A549 (cell line): ENCODE data around the gene SMIM36. TPM values are rescaled to one million over a fixed set of nuclear protein-coding genes. Genes with fewer than 3 reads are reported as not detected.
"Not testable (repeated sequence)": the region's sequence is repeated elsewhere in the genome, so short reads cannot be mapped to it uniquely, and the experiment has no call there.

Source experiments
- ATAC-seq, 2 experiments: fragments of 200-7000 bp in 1 of 2; fragments of >200 bp in 1 of 2; cut with Nextera tagmentation in 1 of 2; cut with Tn5 transposase in 1 of 2; 3 replicates each; pipeline versions ENCODE4 v1.8.0 to v1.9.1; 2018 to 2020; ENCODE audit warnings: mild to moderate bottlenecking in 1 of 2, moderate library complexity in 1 of 2
- CTCF ChIA-PET: fragments of 300-600 bp; sonication (Branson Sonifier 250); formaldehyde crosslinking; extraction: SDS; loops from one replicate; lab custom pipeline; 2021; ENCODE audit warnings: antibody characterized with exemption, inconsistent platforms; lab: Yijun Ruan, JAX
- POLR2A ChIA-PET: fragments of 350-600 bp; formaldehyde crosslinking; extraction: SDS; loops from one replicate; lab custom pipeline; 2021; ENCODE audit warnings: antibody characterized with exemption, inconsistent platforms; lab: Yijun Ruan, JAX
- DNase-seq, 2 experiments: peaks; one replicate each; pipeline versions ENCODE4 v3.0.0 to v3.0.0-alpha.2; 2011 to 2016; ENCODE audit warnings: low read depth in 1 of 2, low spot score in 1 of 2
- FAIRE-seq: peaks from 2 replicates; lab custom pipeline; 2011; peaks lifted over from hg19 to GRCh38; lab: Jason Lieb, UNC
- H3K27ac ChIP-seq, 2 experiments: fragments of >200 bp; sonication (Bioruptor Twin); formaldehyde crosslinking; 3 replicates each; pipeline ENCODE4 v1.5.1; 2016 to 2017
- H3K4me1 ChIP-seq: fragments of >200 bp; sonication (Bioruptor Twin); formaldehyde crosslinking; 3 replicates; pipeline ENCODE4 v1.6.1; 2016
- H3K4me2 ChIP-seq: fragments of >200 bp; sonication (Bioruptor Twin); formaldehyde crosslinking; 3 replicates; pipeline ENCODE4 v1.6.1; 2016
- H3K4me3 ChIP-seq: fragments of >200 bp; sonication (Bioruptor Twin); formaldehyde crosslinking; 3 replicates; pipeline ENCODE4 v1.5.1; 2016
- H3K9me3 ChIP-seq: fragments of >200 bp; sonication (Bioruptor Twin); formaldehyde crosslinking; 3 replicates; pipeline ENCODE4 v1.6.1; 2016
- CHD4 ChIP-seq: fragments of 200-600 bp; sonication (generic); IDR thresholded peaks from 2 replicates; pipeline ENCODE4 v1.6.1; 2016; ENCODE audit warnings: antibody characterized with exemption, mild to moderate bottlenecking, borderline replicate concordance
- HDAC2 ChIP-seq: fragments of 200-600 bp; sonication (generic); IDR thresholded peaks from 2 replicates; pipeline ENCODE4 v1.6.1; 2016
- HEYL ChIP-seq: fragments of 250-450 bp; sonication (Bioruptor Pico); IDR thresholded peaks from 2 replicates; pipeline ENCODE4 v1.8.0; 2021; ENCODE audit warnings: mild to moderate bottlenecking, moderate library complexity
- HOXB5 ChIP-seq: fragments of 250-450 bp; sonication (Bioruptor Pico); IDR thresholded peaks from 2 replicates; pipeline ENCODE4 v1.5.0; 2020; ENCODE audit warnings: mild to moderate bottlenecking, moderate library complexity
- JUNB ChIP-seq: fragments of >200 bp; sonication (Bioruptor Twin); formaldehyde crosslinking; IDR thresholded peaks from 2 replicates; pipeline ENCODE4 v1.6.1; 2016
- NFE2L2 ChIP-seq: fragments of 150-350 bp; conservative IDR thresholded peaks from 2 replicates; pipeline ENCODE4 v1.6.1; 2014; ENCODE audit warnings: low read length
- NPAS2 ChIP-seq: fragments of 250-450 bp; sonication (Bioruptor Pico); IDR thresholded peaks from 2 replicates; pipeline ENCODE4 v1.8.0; 2022; ENCODE audit warnings: mild to moderate bottlenecking, moderate library complexity, borderline replicate concordance
- SMC3 ChIP-seq: fragments of >200 bp; sonication (Bioruptor Twin); formaldehyde crosslinking; IDR thresholded peaks from 3 replicates; pipeline ENCODE4 v1.6.1; 2018; ENCODE audit warnings: inconsistent platforms
- TP53 ChIP-seq: fragments of 250-450 bp; sonication (Bioruptor Pico); IDR thresholded peaks from 2 replicates; pipeline ENCODE4 v1.5.0; 2021; ENCODE audit warnings: mild to moderate bottlenecking, moderate library complexity
- ZC3H11A ChIP-seq: fragments of 450-650 bp; IDR thresholded peaks from 2 replicates; pipeline ENCODE4 v1.6.1; 2014; ENCODE audit warnings: antibody characterized with exemption, mild to moderate bottlenecking
- ZNF302 ChIP-seq: fragments of 250-450 bp; sonication (Bioruptor Pico); IDR thresholded peaks from 2 replicates; pipeline ENCODE4 v1.9.0; 2021; ENCODE audit warnings: inconsistent platforms, mild to moderate bottlenecking, moderate library complexity
- ZSCAN20 ChIP-seq: fragments of 250-450 bp; sonication (Bioruptor Pico); IDR thresholded peaks from 2 replicates; pipeline ENCODE4 v1.8.0; 2022; ENCODE audit warnings: mild to moderate bottlenecking, moderate library complexity
- WGBS: methylation state at CpG from one replicate; pipeline ENCODE4 v1.1.6; 2017; ENCODE audit errors: missing lambda C conversion rate; 5-methylcytosine and 5-hydroxymethylcytosine counted together
- polyA plus RNA-seq, 4 experiments: library from polyadenylated mRNA; depleted of rRNA in 3 of 4; stranded (reverse); fragments of >200 nt; fragmentation: RNase III in 1 of 4; extraction: RNeasy Plus Mini Kit Qiagen cat#74134 plus additional on column Dnase treatment in 1 of 4; gene quantifications; 2 replicates in 3 of 4; 3 replicates in 1 of 4; pipeline ENCODE4 v1.2.3, GENCODE V29; 2011 to 2017
- TF ChIP-seq, protein P1 (sequence below): fragments of 150-350 bp; IDR thresholded peaks from 2 replicates; pipeline ENCODE4 v1.6.1; 2014; ENCODE audit warnings: low read depth, mild to moderate bottlenecking, low read length
- TF ChIP-seq, protein P2 (sequence below): fragments of >200 bp; sonication (Bioruptor Twin); formaldehyde crosslinking; IDR thresholded peaks from 3 replicates; pipeline ENCODE4 v1.6.1; 2016
- TF ChIP-seq, protein P3 (sequence below): fragments of 250-450 bp; sonication (Bioruptor Pico); IDR thresholded peaks from 2 replicates; pipeline ENCODE4 v1.5.0; 2020; ENCODE audit warnings: low read depth, mild to moderate bottlenecking, moderate library complexity

SMIM36 gene
- polyA plus RNA-seq, 2 of the 4 experiments (the other 2 are of a cell fraction): not detected

DNA sequence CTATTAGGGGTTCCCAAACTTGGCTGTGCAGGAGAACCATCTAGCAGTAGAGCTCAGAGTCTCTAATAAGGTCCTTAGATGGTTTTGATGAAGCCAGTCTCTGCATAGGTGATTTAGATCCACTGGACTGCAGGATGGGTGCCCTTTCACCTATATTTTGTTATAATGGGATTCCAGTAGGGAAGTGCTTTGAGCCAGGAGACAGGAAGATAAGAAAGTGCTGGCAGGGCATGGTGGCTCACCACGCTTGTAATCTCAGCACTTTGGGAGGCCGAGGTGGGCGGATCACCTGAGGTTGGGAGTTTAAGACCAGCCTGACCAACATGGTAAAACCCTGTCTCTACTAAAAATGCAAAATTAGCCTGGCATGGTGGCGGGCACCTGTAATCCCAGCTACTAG, 45.5 kb downstream of the SMIM36 start:
- H3K4me3 ChIP-seq, H3K9me3 ChIP-seq, H3K4me2 ChIP-seq, FAIRE-seq, ATAC-seq, DNase-seq: not testable (repeated sequence)
- Histone ChIP-seq H3K27ac (0 out of 6 replicates have a peak overlapping the region, but pooled peaks of 1 of the 2 experiments have one; percentile 14), H3K4me1 (peaks cover 10% of the 10 kb centered on the region)
- CTCF ChIA-PET: interaction anchor here (0.7 to 1.5 kb wide), 4 partner anchors 11 to 61 kb away, joined by 4 to 5 read pairs (median 4); no protein-coding TSS in a partner anchor
- WGBS: 93% methylated on average over 4 of the region's 4 CpGs
- POLR2A ChIA-PET: interaction anchor here (0.6 kb wide), 2 partner anchors 9 to 123 kb away, joined by 4 read pairs; no protein-coding TSS in a partner anchor

DNA sequence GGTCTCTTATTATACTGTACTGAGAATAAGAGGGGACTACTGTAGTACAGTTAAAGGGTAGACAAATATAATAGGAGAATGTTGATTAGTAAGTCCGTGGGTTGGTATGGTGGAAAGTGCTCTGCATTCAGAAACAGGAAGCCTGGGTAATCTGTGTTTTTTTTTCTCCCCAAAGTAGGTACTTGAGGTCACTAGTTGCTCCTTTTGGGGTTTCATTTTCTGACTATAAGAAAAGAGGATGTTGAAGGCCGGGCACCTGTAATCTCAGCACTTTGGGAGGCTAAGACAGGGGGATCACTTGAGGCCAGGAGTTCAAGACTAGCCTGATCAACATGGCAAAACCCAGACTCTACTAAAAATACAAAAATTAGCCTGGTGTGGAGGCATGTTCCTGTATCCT, 47.7 kb downstream of the SMIM36 start:
- TF ChIP-seq, protein P1, sequence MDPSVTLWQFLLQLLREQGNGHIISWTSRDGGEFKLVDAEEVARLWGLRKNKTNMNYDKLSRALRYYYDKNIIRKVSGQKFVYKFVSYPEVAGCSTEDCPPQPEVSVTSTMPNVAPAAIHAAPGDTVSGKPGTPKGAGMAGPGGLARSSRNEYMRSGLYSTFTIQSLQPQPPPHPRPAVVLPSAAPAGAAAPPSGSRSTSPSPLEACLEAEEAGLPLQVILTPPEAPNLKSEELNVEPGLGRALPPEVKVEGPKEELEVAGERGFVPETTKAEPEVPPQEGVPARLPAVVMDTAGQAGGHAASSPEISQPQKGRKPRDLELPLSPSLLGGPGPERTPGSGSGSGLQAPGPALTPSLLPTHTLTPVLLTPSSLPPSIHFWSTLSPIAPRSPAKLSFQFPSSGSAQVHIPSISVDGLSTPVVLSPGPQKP: no peak
- TF ChIP-seq, protein P2, sequence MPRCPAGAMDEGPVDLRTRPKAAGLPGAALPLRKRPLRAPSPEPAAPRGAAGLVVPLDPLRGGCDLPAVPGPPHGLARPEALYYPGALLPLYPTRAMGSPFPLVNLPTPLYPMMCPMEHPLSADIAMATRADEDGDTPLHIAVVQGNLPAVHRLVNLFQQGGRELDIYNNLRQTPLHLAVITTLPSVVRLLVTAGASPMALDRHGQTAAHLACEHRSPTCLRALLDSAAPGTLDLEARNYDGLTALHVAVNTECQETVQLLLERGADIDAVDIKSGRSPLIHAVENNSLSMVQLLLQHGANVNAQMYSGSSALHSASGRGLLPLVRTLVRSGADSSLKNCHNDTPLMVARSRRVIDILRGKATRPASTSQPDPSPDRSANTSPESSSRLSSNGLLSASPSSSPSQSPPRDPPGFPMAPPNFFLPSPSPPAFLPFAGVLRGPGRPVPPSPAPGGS: no peak
- TF ChIP-seq ZSCAN20 (CRISPR knock-in tag): no peak
- TF ChIP-seq, protein P3, sequence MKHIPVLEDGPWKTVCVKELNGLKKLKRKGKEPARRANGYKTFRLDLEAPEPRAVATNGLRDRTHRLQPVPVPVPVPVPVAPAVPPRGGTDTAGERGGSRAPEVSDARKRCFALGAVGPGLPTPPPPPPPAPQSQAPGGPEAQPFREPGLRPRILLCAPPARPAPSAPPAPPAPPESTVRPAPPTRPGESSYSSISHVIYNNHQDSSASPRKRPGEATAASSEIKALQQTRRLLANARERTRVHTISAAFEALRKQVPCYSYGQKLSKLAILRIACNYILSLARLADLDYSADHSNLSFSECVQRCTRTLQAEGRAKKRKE (CRISPR knock-in tag): no peak
- no peak for TF ChIP-seq NPAS2 (CRISPR knock-in tag)
- TF ChIP-seq HOXB5 (CRISPR knock-in tag): no peak
- TF ChIP-seq ZC3H11A: no peak
- TF ChIP-seq NFE2L2: no peak
- no peak for TF ChIP-seq HDAC2
- TF ChIP-seq JUNB: no peak
- no peak for TF ChIP-seq ZNF302 (CRISPR knock-in tag)
- no peak for TF ChIP-seq SMC3
- no peak for TF ChIP-seq CHD4
- TF ChIP-seq HEYL (CRISPR knock-in tag): no peak
- TF ChIP-seq TP53 (CRISPR knock-in tag): no peak
- no peak for DNase-seq
- ChIA-PET POLR2A (no interaction called here), CTCF (interaction anchor here (1.2 to 1.9 kb wide), 8 partner anchors 18 to 470 kb away, joined by 3 to 5 read pairs (median 3); no protein-coding TSS in a partner anchor)
- Histone ChIP-seq H3K4me2 (no peak overlapping the region), H3K9me3 (no peaks in the 10 kb centered on the region), H3K4me3 (no peak overlapping the region), H3K27ac (peak overlapping the region; percentile 1 to 51; a peak in 5 of 6 replicates), H3K4me1 (peaks cover 22% of the 10 kb centered on the region)
- WGBS: 62% methylated on average over 2 of the region's 2 CpGs
- no peak for FAIRE-seq
- ATAC-seq: no peak

DNA sequence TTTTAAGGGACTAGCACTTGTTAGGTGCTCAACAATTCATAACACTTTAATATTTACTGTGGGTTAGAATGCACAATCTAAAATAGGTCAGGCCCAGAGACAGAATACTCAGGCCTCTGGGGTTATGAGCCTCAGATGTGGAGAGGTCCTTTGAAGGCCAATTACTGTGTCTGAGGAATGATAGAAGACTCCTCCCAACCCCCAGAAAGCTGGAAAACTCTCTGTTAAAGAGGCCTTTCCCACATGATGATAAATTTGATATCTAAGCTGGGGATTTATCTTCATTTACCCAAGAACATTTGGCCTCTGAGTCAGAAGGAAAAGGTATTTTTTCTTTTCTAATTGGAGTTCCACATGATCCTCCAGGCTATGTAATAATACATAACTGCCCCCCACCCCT, 48.5 kb downstream of the SMIM36 start:
- no peaks in the 10 kb centered on the region for H3K9me3 ChIP-seq
- H3K4me1 ChIP-seq: peaks cover 28% of the 10 kb centered on the region
- TF ChIP-seq, protein P1: no peak
- H3K27ac ChIP-seq: peak overlapping the region; percentile 37 to 51; a peak in 4 of 6 replicates
- peak overlapping the region; percentile 13; the same call in 1 of the 3 replicates for H3K4me2 ChIP-seq
- FAIRE-seq: no peak
- POLR2A ChIA-PET: no interaction called here
- CTCF ChIA-PET: interaction anchor here (0.8 to 1.3 kb wide), 3 partner anchors 16 to 51 kb away, joined by 3 to 4 read pairs (median 3); no protein-coding TSS in a partner anchor
- H3K4me3 ChIP-seq: no peak overlapping the region
- DNase-seq: no peak
- no peak for ATAC-seq
